ENCODE measurements around the gene ANKAR. TPM values are rescaled to one million over a fixed set of nuclear protein-coding genes. Genes with fewer than 3 reads are reported as not detected.

The ANKAR gene
- total and polyA plus RNA-seq, 4 experiments from 2014 or later = 2.8 to 20.2 (median 12.7) TPM

DNA sequence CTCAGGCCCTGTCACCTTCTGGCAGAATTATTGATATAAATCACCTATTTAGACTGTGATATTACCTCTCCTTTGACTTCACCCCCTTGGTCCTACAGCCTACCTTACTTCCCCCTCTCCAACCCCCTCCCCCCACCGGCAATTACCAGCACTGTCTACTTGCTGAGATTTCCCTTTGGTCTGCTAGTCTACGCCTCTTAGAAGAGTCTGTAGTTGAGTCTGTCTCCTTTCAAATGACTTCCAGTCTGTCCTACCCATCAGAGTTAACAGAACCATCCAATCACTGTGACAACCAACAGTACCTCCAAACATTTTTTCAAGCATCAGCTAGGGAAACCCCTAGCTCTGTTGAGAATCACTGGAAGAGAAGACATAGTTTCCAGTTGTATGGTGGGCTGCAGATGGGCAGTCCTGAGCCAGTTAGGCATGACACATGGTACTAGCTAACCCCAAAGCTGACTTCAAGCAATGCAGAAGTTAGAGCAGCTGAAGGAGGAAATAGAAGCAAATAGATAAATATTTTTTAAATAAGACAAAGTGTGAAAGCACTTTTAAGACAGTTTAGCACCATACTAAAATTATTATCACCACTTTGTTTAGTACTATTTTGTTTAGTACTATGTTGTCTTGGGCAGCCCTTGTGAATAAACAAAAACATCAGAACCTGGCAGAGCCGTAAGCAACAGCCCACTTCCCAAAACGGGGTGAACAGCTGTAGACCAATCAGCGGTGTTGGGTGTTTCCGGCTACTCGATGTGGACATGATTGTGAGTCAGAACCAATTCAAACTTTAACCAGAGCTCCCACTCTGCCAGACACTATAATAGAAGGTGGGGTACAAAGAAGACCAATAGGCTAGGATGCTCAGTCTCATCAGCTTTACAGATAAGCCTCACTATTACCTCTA is 15.9 kb upstream of the ANKAR start:
- H3K4me3 Mint-ChIP-seq = peak overlapping the region; percentile 57 to 81 (median 79)
- intact Hi-C loops (cut with micrococcal nuclease) = no loop called here

GRCh38 chr2:189659734-189660133 is 14.7 kb upstream of the ANKAR start:
- H3K27me3 Mint-ChIP-seq = no peaks in the 10 kb centered on the region
- peak overlapping the region in 6 of 7 donors; percentile 29 to 96 (median 90) for H3K27ac Mint-ChIP-seq
- Histone ChIP-seq H3K27me3 (ENCODE audit: insufficient read depth, low read length) (no peaks in the 10 kb centered on the region), H3K9me3 (ENCODE audit: control insufficient read depth in 1 of 2, low read length in 2 of 2) (no peaks in the 10 kb centered on the region), H3K36me3 (ENCODE audit: insufficient read depth, low read length) (no peaks in the 10 kb centered on the region), H3K4me3 (ENCODE audit: low read length in 2 of 2) (no peak overlapping the region), H3K4me1 (ENCODE audit: insufficient read depth, low read length) (peaks cover 61% of the 10 kb centered on the region), H3K27ac (ENCODE audit: low read depth, low read length) (no peak overlapping the region)
- DNase-seq = no peak
- intact Hi-C loops (cut with micrococcal nuclease) = loop anchor here (5.0 to 10.0 kb wide), 2 partner anchors 663 to 1355 kb away; partner anchors contain the start of gene STAT1
- H3K4me3 Mint-ChIP-seq = peak overlapping the region in 1 of 8 donors; percentile 34
- H3K9me3 Mint-ChIP-seq = no peaks in the 10 kb centered on the region
- H3K36me3 Mint-ChIP-seq = peaks cover 3 to 8% of the 10 kb centered on the region in 2 donors
- ChIA-PET POLR2A (ENCODE audit: partially characterized antibody) (interaction anchor here (2.2 to 4.9 kb wide), 6 partner anchors 16 to 124 kb away, joined by 9 to 48 read pairs (median 26); partner anchors contain the start of genes ANKAR, ORMDL1, OSGEPL1 and PMS1), CTCF (ENCODE audit: partially characterized antibody) (interaction anchor here (0.9 to 11.3 kb wide), 16 partner anchors 9 to 714 kb away, joined by 3 to 171 read pairs (median 4); partner anchors contain the start of genes ANKAR, OSGEPL1 and SLC40A1)
- H3K4me1 Mint-ChIP-seq = peaks cover 35 to 55% (median 39%) of the 10 kb centered on the region in 4 donors

More for the DNA sequence above, 15.9 kb upstream of the ANKAR start:
- Mint-ChIP-seq H3K27ac (peak overlapping the region in 6 of 7 donors; percentile 77 to 96 (median 92)), H3K9me3 (no peaks in the 10 kb centered on the region), H3K27me3 (no peaks in the 10 kb centered on the region), H3K4me1 (peaks cover 30 to 44% (median 34%) of the 10 kb centered on the region in 4 donors), H3K36me3 (peaks cover under 1 to 1% of the 10 kb centered on the region in 2 donors)
- DNase-seq = peak in 4 of 5 donors; percentile 16 to 71 (median 22)
- H3K36me3 ChIP-seq (ENCODE audit: insufficient read depth, low read length) = no peaks in the 10 kb centered on the region
- peaks cover 51% of the 10 kb centered on the region for H3K4me1 ChIP-seq (ENCODE audit: insufficient read depth, low read length)
- H3K27ac ChIP-seq (ENCODE audit: low read depth, low read length) = peak overlapping the region; percentile 57
- H3K9me3 ChIP-seq (ENCODE audit: control insufficient read depth in 1 of 2, low read length in 2 of 2) = no peaks in the 10 kb centered on the region
- ChIA-PET CTCF (ENCODE audit: partially characterized antibody) (interaction anchor here (0.7 to 11.3 kb wide), 18 partner anchors 15 to 715 kb away, joined by 3 to 171 read pairs (median 4); partner anchors contain the start of genes ANKAR, OSGEPL1 and SLC40A1), POLR2A (ENCODE audit: partially characterized antibody) (interaction anchor here (0.7 to 4.9 kb wide), 18 partner anchors 10 to 1222 kb away, joined by 3 to 48 read pairs (median 5); partner anchors contain the start of genes ANKAR, GLS, MFSD6 and NEMP2)
- H3K4me3 ChIP-seq (ENCODE audit: low read length in 2 of 2) = peak overlapping the region; percentile 25 to 30
- H3K27me3 ChIP-seq (ENCODE audit: insufficient read depth, low read length) = no peaks in the 10 kb centered on the region

DNA sequence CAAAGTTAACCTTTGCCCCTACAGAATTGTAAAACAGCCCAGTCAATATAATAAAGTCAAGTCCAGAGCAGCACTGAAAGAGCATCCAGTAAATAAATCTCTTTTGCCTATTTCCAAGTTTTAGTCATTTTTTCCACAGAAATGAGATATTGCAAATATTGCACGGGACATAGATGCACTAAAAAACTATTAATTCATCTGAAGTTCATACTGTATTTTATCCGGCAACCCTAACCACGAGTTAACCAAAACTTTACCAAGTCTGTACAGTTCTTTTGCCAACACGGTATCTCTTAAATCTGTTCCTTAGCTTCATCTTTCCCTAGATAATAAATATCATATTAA is 13.7 kb upstream of the ANKAR start:
- no peak overlapping the region for H3K4me3 Mint-ChIP-seq
- peaks cover 3 to 13% of the 10 kb centered on the region in 2 donors for H3K36me3 Mint-ChIP-seq
- Histone ChIP-seq H3K27me3 (ENCODE audit: insufficient read depth, low read length) (no peaks in the 10 kb centered on the region), H3K4me1 (ENCODE audit: insufficient read depth, low read length) (peaks cover 67% of the 10 kb centered on the region), H3K9me3 (ENCODE audit: control insufficient read depth in 1 of 2, low read length in 2 of 2) (no peaks in the 10 kb centered on the region), H3K4me3 (ENCODE audit: low read length in 2 of 2) (no peak overlapping the region), H3K36me3 (ENCODE audit: insufficient read depth, low read length) (peaks cover 2% of the 10 kb centered on the region), H3K27ac (ENCODE audit: low read depth, low read length) (no peak overlapping the region)
- no peak for DNase-seq
- no peak overlapping the region for H3K27ac Mint-ChIP-seq
- POLR2A ChIA-PET (ENCODE audit: partially characterized antibody) = interaction anchor here (1.0 to 6.4 kb wide), 11 partner anchors 10 to 123 kb away, joined by 3 to 48 read pairs (median 7); partner anchors contain the start of genes ANKAR, ORMDL1, OSGEPL1 and PMS1
- intact Hi-C loops (cut with micrococcal nuclease) = loop anchor here (1.0 to 10.0 kb wide), 13 partner anchors 14 to 1354 kb away; partner anchors contain the start of genes ANKAR, ORMDL1, OSGEPL1 and PMS1
- H3K27me3 Mint-ChIP-seq = no peaks in the 10 kb centered on the region
- peaks cover 35 to 56% (median 42%) of the 10 kb centered on the region in 4 donors for H3K4me1 Mint-ChIP-seq
- CTCF ChIA-PET (ENCODE audit: partially characterized antibody) = interaction anchor here (0.5 to 11.3 kb wide), 29 partner anchors 10 to 707 kb away, joined by 3 to 171 read pairs (median 4); partner anchors contain the start of genes ANKAR, ORMDL1, OSGEPL1 and PMS1
- no peaks in the 10 kb centered on the region for H3K9me3 Mint-ChIP-seq

DNA sequence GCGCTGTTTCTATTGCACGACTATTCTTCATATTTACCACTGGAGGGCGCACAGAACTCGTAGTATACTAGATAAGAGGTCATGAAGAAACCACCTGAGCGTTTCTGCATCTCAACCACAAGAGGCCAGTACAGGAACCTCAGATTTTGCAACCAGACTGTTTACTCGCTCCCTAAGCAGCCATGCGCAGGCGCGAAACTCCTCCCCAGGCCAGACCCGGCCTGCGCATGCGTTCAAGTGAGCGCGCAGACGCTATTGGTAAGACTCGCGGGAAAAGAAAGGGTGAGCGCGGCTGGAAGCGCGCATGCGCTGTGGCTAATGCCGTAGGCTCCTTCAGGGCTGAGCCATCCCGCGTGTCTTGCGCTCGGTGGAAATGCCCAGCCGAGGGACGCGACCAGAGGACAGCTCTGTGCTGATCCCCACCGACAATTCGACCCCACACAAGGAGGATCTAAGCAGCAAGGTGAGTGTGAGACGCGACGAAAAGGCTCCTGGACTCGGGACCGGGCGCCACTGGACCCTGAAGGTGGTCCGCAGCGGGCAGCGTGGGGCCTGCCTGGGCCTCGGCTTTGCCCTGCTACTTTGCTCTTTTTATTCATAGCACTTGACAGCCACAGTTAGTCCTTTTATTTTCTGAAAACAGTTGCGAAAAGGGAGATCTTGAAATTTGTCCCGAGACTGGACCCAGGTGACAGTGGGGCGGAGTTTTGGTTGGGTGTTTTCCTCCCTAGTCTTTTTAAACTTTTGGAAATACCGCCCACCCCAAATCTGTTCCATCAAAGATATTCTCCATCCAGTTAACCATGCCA is 13.1 kb upstream of the ANKAR start, which contains the start of gene ASNSD1:
ASNSD1 (plus strand) TSS at position 312 of the 809 bp plus-strand sequence. CDS start 4,674 bp downstream, outside the sequence.
- no peaks in the 10 kb centered on the region for H3K9me3 Mint-ChIP-seq
- intact Hi-C loops (cut with micrococcal nuclease) = loop anchor here (1.0 to 10.0 kb wide), 13 partner anchors 13 to 1353 kb away; partner anchors contain the start of genes ANKAR, ORMDL1, OSGEPL1 and PMS1
- peaks cover 9 to 18% of the 10 kb centered on the region in 2 donors for H3K36me3 Mint-ChIP-seq
- no peak within 1 kb of the TSS for H3K27ac Mint-ChIP-seq
- no peaks in the 10 kb centered on the region for H3K27me3 Mint-ChIP-seq
- H3K4me1 Mint-ChIP-seq = peaks cover 40 to 57% (median 43%) of the 10 kb centered on the region in 4 donors
- Histone ChIP-seq H3K4me3 (ENCODE audit: low read length in 2 of 2) (peak within 1 kb of the TSS; percentile 61 to 85), H3K4me1 (ENCODE audit: insufficient read depth, low read length) (peaks cover 67% of the 10 kb centered on the region), H3K27ac (ENCODE audit: low read depth, low read length) (peak within 1 kb of the TSS; percentile 99), H3K27me3 (ENCODE audit: insufficient read depth, low read length) (no peaks in the 10 kb centered on the region), H3K36me3 (ENCODE audit: insufficient read depth, low read length) (peaks cover 8% of the 10 kb centered on the region), H3K9me3 (ENCODE audit: control insufficient read depth in 1 of 2, low read length in 2 of 2) (no peaks in the 10 kb centered on the region)
- ChIA-PET CTCF (ENCODE audit: partially characterized antibody) (interaction anchor here (0.6 to 11.3 kb wide), 28 partner anchors 11 to 706 kb away, joined by 3 to 171 read pairs (median 4); partner anchors contain the start of genes ANKAR, ORMDL1, OSGEPL1 and PMS1), POLR2A (ENCODE audit: partially characterized antibody) (interaction anchor here (0.6 to 6.4 kb wide), 15 partner anchors 10 to 123 kb away, joined by 3 to 48 read pairs (median 5); partner anchors contain the start of genes ANKAR, ORMDL1, OSGEPL1 and PMS1)
- no peak within 1 kb of the TSS for H3K4me3 Mint-ChIP-seq
- DNase-seq = peak; percentile 98 to 100 (median 100)

DNA sequence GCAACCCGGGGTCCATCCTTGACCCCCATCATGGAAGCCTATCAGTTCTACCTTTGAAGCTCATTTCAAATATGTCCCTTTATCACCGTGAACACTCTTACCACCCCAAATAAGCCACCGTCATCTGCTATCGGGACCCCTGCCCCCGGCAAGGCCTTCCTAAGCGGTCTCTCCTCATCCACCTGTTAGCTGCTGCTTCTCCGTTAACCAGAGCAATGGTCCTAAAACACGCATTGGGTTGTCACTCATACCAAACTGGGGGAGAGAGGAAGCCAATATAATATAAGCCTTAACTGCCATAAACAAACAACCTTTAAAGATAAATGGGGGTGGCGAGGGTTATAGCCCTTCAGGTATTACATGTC is 12.5 kb upstream of the ANKAR start:
- Mint-ChIP-seq H3K9me3 (no peaks in the 10 kb centered on the region), H3K4me3 (no peak overlapping the region), H3K36me3 (peaks cover 12 to 24% of the 10 kb centered on the region in 2 donors), H3K4me1 (peaks cover 41 to 53% (median 42%) of the 10 kb centered on the region in 4 donors), H3K27ac (no peak overlapping the region), H3K27me3 (no peaks in the 10 kb centered on the region)
- ChIA-PET CTCF (ENCODE audit: partially characterized antibody) (interaction anchor here (1.2 to 11.3 kb wide), 9 partner anchors 12 to 100 kb away, joined by 4 to 171 read pairs (median 16); partner anchors contain the start of genes ANKAR, OSGEPL1 and SLC40A1), POLR2A (ENCODE audit: partially characterized antibody) (interaction anchor here (0.6 to 6.4 kb wide), 12 partner anchors 10 to 222 kb away, joined by 3 to 48 read pairs (median 6); partner anchors contain the start of genes ANKAR, ORMDL1, OSGEPL1 and PMS1)
- Histone ChIP-seq H3K4me1 (ENCODE audit: insufficient read depth, low read length) (peaks cover 67% of the 10 kb centered on the region), H3K27me3 (ENCODE audit: insufficient read depth, low read length) (no peaks in the 10 kb centered on the region), H3K36me3 (ENCODE audit: insufficient read depth, low read length) (peaks cover 13% of the 10 kb centered on the region), H3K27ac (ENCODE audit: low read depth, low read length) (peak overlapping the region; percentile 99), H3K4me3 (ENCODE audit: low read length in 2 of 2) (peak overlapping the region; percentile 61 to 85), H3K9me3 (ENCODE audit: control insufficient read depth in 1 of 2, low read length in 2 of 2) (no peaks in the 10 kb centered on the region)
- DNase-seq = peak in 4 of 5 donors; percentile 11 to 22 (median 17)
- intact Hi-C loops (cut with micrococcal nuclease) = loop anchor here (1.0 to 10.0 kb wide), 13 partner anchors 12 to 1353 kb away; partner anchors contain the start of genes ANKAR, ORMDL1, OSGEPL1 and PMS1
